Mucosa of descending colon (tissue), 3 donors: Measurements from ENCODE around the gene PTPRN2. TPM values are rescaled to one million over a fixed set of nuclear protein-coding genes. Genes with fewer than 3 reads are reported as not detected.

Experiments used
- ATAC-seq: fragments of 200-7000 bp; cut with Tn5 transposase; one replicate; pipeline ENCODE4 v1.9.1; 2020; ENCODE audit warnings: mild to moderate bottlenecking, moderate library complexity
- DNase-seq, 3 donors: peaks; one replicate each; pipeline ENCODE4 v3.0.0-alpha.2; 2020
- H3K36me3 ChIP-seq: fragments of 200-600 bp; one replicate; pipeline ENCODE4 v1.8.0; 2021; ENCODE audit warnings: low read depth, mild to moderate bottlenecking
- H3K4me1 ChIP-seq: fragments of 200-600 bp; one replicate; pipeline ENCODE4 v1.8.0; 2021; ENCODE audit warnings: low read depth, mild to moderate bottlenecking
- H3K4me3 ChIP-seq: fragments of 200-600 bp; one replicate; pipeline ENCODE4 v1.8.0; 2021; ENCODE audit warnings: mild to moderate bottlenecking
- H3K9me3 ChIP-seq: fragments of 200-600 bp; one replicate; pipeline ENCODE4 v1.8.0; 2021; ENCODE audit warnings: mild to moderate bottlenecking
- CTCF ChIP-seq: fragments of 200-600 bp; IDR thresholded peaks from one replicate; pipeline ENCODE4 v1.8.0; 2022; ENCODE audit warnings: antibody characterized with exemption, mild to moderate bottlenecking
- intact Hi-C, 2 donors: fragments of 100-400 bp; cut with DNase I in 1 of 2; cut with micrococcal nuclease in 1 of 2; formaldehyde crosslinking; loops; one replicate each; pipeline versions ENCODE4 v1.11.0 to v1.11.1; 2022; cut with DNase I, micrococcal nuclease
- total RNA-seq, 3 donors: library from RNA; stranded (reverse); fragmentation: NEBNext Ultra II Directional in 2 of 3; extraction: Animal tissue kit (Norgen Biotek cat#: 25700) in 2 of 3; gene quantifications; one replicate each; pipeline versions ENCODE4 v1.2.1 to v1.2.4, GENCODE V29; 2021 to 2023
- donor health status: DM: no; HTN: no; CAD: no; lungs with moderate emphysema.
- donor health status: DM: no; HTN: no; CAD: no.
- donor health status: DM: no; HTN: yes; CAD: no.

The PTPRN2 gene
- total RNA-seq, 3 donors from 2014 or later = 12.5 to 28.0 (median 26.2) TPM

- TF ChIP-seq CTCF = no peak
- ATAC-seq = no peak
- H3K4me1 ChIP-seq = no peaks in the 10 kb centered on the region
- DNase-seq = peak in 1 of 3 donors; percentile 0
- no peaks in the 10 kb centered on the region for H3K9me3 ChIP-seq
- intact Hi-C loops = no loop called here
- H3K4me3 ChIP-seq = no peak overlapping the region
- H3K36me3 ChIP-seq = no peaks in the 10 kb centered on the region
These were observed 848.6 kb downstream of the PTPRN2 start for GRCh38 chr7:157739031-157739430.

GRCh38 chr7:157738066-157738460, 849.6 kb downstream of the PTPRN2 start:
- ATAC-seq (no peak), DNase-seq (peak in 1 of 3 donors; percentile 16)
- H3K4me3 ChIP-seq = no peak overlapping the region
- H3K36me3 ChIP-seq = no peaks in the 10 kb centered on the region
- intact Hi-C loops = no loop called here
- no peaks in the 10 kb centered on the region for H3K9me3 ChIP-seq
- TF ChIP-seq CTCF = no peak
- no peaks in the 10 kb centered on the region for H3K4me1 ChIP-seq

- Histone ChIP-seq H3K4me3 (no peak overlapping the region), H3K36me3 (no peaks in the 10 kb centered on the region), H3K9me3 (no peaks in the 10 kb centered on the region), H3K4me1 (no peaks in the 10 kb centered on the region)
- peak in 1 of 3 donors; percentile 30 for DNase-seq
- TF ChIP-seq CTCF = no peak
- ATAC-seq = no peak
- intact Hi-C loops = no loop called here
These were observed 850.2 kb downstream of the PTPRN2 start for GRCh38 chr7:157737151-157738065.

GRCh38 chr7:157736341-157736740, 851.3 kb downstream of the PTPRN2 start:
- TF ChIP-seq CTCF = no peak
- ATAC-seq (no peak), DNase-seq (no peak)
- Histone ChIP-seq H3K4me3 (no peak overlapping the region), H3K4me1 (no peaks in the 10 kb centered on the region), H3K9me3 (no peaks in the 10 kb centered on the region), H3K36me3 (no peaks in the 10 kb centered on the region)
- intact Hi-C loops = no loop called here

- intact Hi-C loops = no loop called here
- ATAC-seq (no peak), DNase-seq (no peak)
- H3K4me3 ChIP-seq = no peak overlapping the region
- no peaks in the 10 kb centered on the region for H3K36me3 ChIP-seq
- no peak for TF ChIP-seq CTCF
- H3K9me3 ChIP-seq = no peaks in the 10 kb centered on the region
- no peaks in the 10 kb centered on the region for H3K4me1 ChIP-seq
These were observed 851.8 kb downstream of the PTPRN2 start for GRCh38 chr7:157735826-157736225.
